CD8-positive, alpha-beta memory T cell (primary cell): Measurements from ENCODE around the gene MAMDC2. TPM values are rescaled to one million over a fixed set of nuclear protein-coding genes. Genes with fewer than 3 reads are reported as not detected.

Experiments used
- CTCF ChIA-PET: fragments of 350-600 bp; sonication (Branson Sonifier 250); formaldehyde crosslinking; loops from one replicate; lab custom pipeline; 2021; ENCODE audit warnings: antibody characterized with exemption; lab: Charles Lee
- POLR2A ChIA-PET: fragments of 350-600 bp; sonication (Branson Sonifier 250); formaldehyde crosslinking; loops from one replicate; lab custom pipeline; 2021; ENCODE audit warnings: antibody characterized with exemption; lab: Charles Lee
- DNase-seq, 5 donors: peaks; one replicate each; pipeline versions ENCODE4 v3.0.0 to v3.0.0-alpha.2; 2020 to 2022; ENCODE audit warnings: mixed read lengths in 1 of 5
- H3K27ac ChIP-seq: one replicate; pipeline ENCODE4 v1.7.0; 2013; ENCODE audit warnings: low read depth, mild to moderate bottlenecking, low read length, moderate library complexity
- H3K27me3 ChIP-seq: 2 replicates; pipeline ENCODE4 v1.7.0; 2013; ENCODE audit warnings: low read length, mild to moderate bottlenecking; ENCODE audit not compliant: insufficient read depth, poor library complexity, severe bottlenecking
- H3K36me3 ChIP-seq: 2 replicates; pipeline ENCODE4 v1.7.0; 2013; ENCODE audit warnings: mild to moderate bottlenecking, low read length, moderate library complexity; ENCODE audit not compliant: insufficient read depth
- H3K4me1 ChIP-seq: 2 replicates; pipeline ENCODE4 v1.7.0; 2013; ENCODE audit warnings: mild to moderate bottlenecking, low read length, moderate library complexity; ENCODE audit not compliant: insufficient read depth
- H3K4me3 ChIP-seq: 2 replicates; pipeline ENCODE4 v1.7.0; 2013; ENCODE audit warnings: mild to moderate bottlenecking, low read length
- H3K9me3 ChIP-seq: 2 replicates; pipeline ENCODE4 v1.7.0; 2013; ENCODE audit warnings: mild to moderate bottlenecking, low read length
- H3K27ac Mint-ChIP-seq, 8 donors: one replicate each; pipeline ENCODE4 v1.8.0; 2020 to 2021; ENCODE audit warnings: mixed read lengths in 8 of 8, mild to moderate bottlenecking in 6 of 8, inconsistent platforms in 3 of 8, moderate library complexity in 3 of 8
- H3K27me3 Mint-ChIP-seq, 2 donors: one replicate each; pipeline ENCODE4 v1.8.0; 2020 to 2021; ENCODE audit warnings: mixed read lengths in 2 of 2, mild to moderate bottlenecking in 1 of 2, moderate library complexity in 1 of 2
- H3K36me3 Mint-ChIP-seq, 3 donors: one replicate each; pipeline ENCODE4 v1.8.0; 2020 to 2021; ENCODE audit warnings: mixed read lengths in 3 of 3, inconsistent platforms in 1 of 3, mild to moderate bottlenecking in 1 of 3
- H3K4me1 Mint-ChIP-seq, 3 donors: one replicate each; pipeline ENCODE4 v1.8.0; 2020 to 2021; ENCODE audit warnings: mixed read lengths in 3 of 3, inconsistent platforms in 1 of 3, mild to moderate bottlenecking in 1 of 3
- H3K4me3 Mint-ChIP-seq, 7 donors: one replicate each; pipeline ENCODE4 v1.8.0; 2020 to 2021; ENCODE audit warnings: mixed read lengths in 7 of 7, mild to moderate bottlenecking in 6 of 7, moderate library complexity in 4 of 7, inconsistent platforms in 2 of 7
- H3K9me3 Mint-ChIP-seq, 5 donors: one replicate each; pipeline ENCODE4 v1.8.0; 2020 to 2022; ENCODE audit warnings: mixed read lengths in 5 of 5, mild to moderate bottlenecking in 3 of 5, moderate library complexity in 2 of 5, inconsistent platforms in 1 of 5
- polyA plus RNA-seq: library from polyadenylated mRNA; unstranded; fragments of 300-500 nt; fragmentation: Illumina TruSeq; gene quantifications from one replicate; pipeline ENCODE4 v1.2.3, GENCODE V29; 2021
- total RNA-seq, 2 experiments: library from RNA; stranded (reverse); gene quantifications; one replicate each; pipeline ENCODE4 v1.2.3, GENCODE V29; 2021

Gene MAMDC2
- total and polyA plus RNA-seq, 3 experiments from 2014 or later, result 0.10 TPM; not detected in 2

DNA sequence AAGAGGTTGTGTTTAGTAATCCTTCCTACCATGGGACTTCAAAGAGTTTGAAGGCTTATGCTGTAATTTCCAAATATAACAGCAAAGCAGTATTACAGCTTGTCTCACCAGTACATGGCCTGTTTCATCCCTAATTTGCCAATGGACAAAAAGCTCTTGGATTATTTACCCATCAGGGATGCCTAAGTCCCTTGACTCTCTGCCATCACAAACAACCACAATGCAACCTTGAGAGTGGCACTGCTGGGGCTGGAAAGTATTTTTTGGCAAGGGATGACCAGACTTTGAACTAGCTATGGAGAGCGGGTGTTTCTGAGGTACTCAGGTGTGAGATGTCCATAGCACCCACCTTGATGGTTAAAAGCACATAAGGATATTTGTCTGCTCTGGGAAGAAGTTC lies 9.1 kb downstream of the MAMDC2 start:
- Histone ChIP-seq H3K27ac (no peak overlapping the region), H3K4me1 (no peaks in the 10 kb centered on the region), H3K9me3 (no peaks in the 10 kb centered on the region), H3K27me3 (no peaks in the 10 kb centered on the region), H3K4me3 (no peak overlapping the region), H3K36me3 (no peaks in the 10 kb centered on the region)
- Mint-ChIP-seq H3K27ac (no peak overlapping the region), H3K9me3 (peaks cover 0 to 4% (median 0%) of the 10 kb centered on the region in 5 donors), H3K4me1 (no peaks in the 10 kb centered on the region), H3K36me3 (no peaks in the 10 kb centered on the region), H3K27me3 (peaks cover 10 to 43% of the 10 kb centered on the region in 2 donors), H3K4me3 (no peak overlapping the region)
- ChIA-PET POLR2A (no interaction called here), CTCF (no interaction called here)
- no peak for DNase-seq

DNA sequence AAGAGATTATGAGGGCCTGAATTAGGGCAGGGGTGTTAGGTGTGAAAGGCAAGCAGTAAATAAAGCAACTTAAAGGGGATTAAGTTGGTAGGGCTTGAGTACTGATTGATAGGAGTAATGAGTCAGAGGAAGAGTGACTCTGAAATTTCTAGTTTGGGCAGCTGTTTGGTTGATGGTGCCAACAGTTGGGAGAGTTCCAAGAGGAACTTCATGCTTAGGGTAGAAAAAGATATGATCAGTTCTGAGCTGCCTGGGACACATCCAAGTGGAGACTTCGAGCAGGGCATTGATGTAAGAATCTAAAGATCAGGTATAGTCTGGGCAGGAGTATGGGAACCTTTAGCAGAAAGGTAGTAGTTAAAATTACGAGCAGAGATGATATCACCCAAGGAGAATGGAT lies 10.2 kb downstream of the MAMDC2 start:
- Histone ChIP-seq H3K27me3 (no peaks in the 10 kb centered on the region), H3K9me3 (no peaks in the 10 kb centered on the region), H3K4me3 (no peak overlapping the region), H3K27ac (no peak overlapping the region), H3K4me1 (no peaks in the 10 kb centered on the region), H3K36me3 (no peaks in the 10 kb centered on the region)
- DNase-seq, result no peak
- ChIA-PET CTCF (no interaction called here), POLR2A (no interaction called here)
- Mint-ChIP-seq H3K4me3 (no peak overlapping the region), H3K36me3 (no peaks in the 10 kb centered on the region), H3K27ac (no peak overlapping the region), H3K4me1 (no peaks in the 10 kb centered on the region), H3K9me3 (peaks cover 0 to 4% (median 0%) of the 10 kb centered on the region in 5 donors), H3K27me3 (peaks cover 10 to 37% of the 10 kb centered on the region in 2 donors)

DNA sequence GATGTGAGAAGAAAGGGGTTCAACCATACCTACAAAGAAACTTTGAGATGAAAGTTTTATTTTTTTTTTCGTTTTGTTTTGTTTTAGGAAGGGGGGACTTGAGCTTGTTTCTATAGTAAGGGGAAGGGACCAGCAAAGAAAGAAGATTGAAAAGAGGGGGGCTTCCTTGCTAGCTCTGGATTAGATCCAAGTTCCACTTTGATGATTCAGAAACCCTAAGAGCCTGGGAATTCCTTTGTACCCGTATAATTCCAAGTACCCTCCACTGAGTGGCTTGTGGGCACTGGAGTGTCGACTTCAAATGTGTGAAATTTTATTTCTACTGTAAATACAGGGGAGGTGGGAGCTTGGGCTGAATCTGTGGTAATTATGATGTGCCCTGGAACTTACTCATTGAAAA lies 10.9 kb downstream of the MAMDC2 start:
- no peaks in the 10 kb centered on the region for H3K36me3 Mint-ChIP-seq

DNA sequence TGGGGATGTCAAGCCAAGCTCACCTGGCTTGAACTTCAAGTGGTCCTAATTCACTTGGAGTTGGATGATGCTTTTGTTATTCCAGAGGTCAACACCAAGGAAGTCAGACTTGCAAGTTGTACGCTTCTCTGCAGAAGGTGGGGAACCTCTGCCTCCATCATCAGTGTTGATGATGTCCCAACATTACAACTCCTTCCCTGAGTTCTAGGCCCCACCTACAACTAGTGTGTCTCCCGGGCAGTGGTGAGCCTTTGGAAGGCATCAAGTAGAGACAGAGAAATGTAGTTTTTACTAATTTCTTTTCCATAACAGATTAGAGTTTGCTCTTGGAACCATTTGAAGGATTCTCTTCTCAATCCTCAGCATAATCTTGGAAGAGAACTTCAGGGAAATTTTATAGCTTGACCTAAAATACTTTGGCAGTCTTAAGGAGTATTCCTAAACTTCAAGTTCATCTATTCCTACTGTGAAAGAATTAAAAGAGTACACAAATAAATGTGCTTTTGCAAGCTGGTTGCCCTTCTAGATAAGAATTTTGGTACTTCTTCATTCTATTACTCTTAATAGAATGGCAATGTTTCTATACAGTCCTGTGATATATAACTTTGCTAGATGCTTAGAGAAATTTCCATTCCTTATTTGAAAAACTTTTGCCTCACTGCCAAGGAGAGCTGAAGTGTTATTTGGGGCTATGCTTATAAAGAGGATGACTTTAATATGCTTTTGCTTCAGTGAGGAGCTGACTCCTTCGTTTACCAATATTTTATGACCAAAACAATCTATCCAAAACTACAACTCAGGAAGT lies 12.0 kb downstream of the MAMDC2 start:
- Mint-ChIP-seq H3K4me1 (no peaks in the 10 kb centered on the region), H3K36me3 (no peaks in the 10 kb centered on the region), H3K9me3 (peaks cover 0 to 4% (median 0%) of the 10 kb centered on the region in 5 donors), H3K27me3 (peaks cover 7 to 33% of the 10 kb centered on the region in 2 donors), H3K4me3 (no peak overlapping the region), H3K27ac (no peak overlapping the region)
- Histone ChIP-seq H3K27ac (no peak overlapping the region), H3K4me1 (no peaks in the 10 kb centered on the region), H3K27me3 (no peaks in the 10 kb centered on the region), H3K4me3 (no peak overlapping the region), H3K36me3 (no peaks in the 10 kb centered on the region), H3K9me3 (no peaks in the 10 kb centered on the region)
- POLR2A ChIA-PET, result no interaction called here
- DNase-seq, result no peak
- CTCF ChIA-PET, result no interaction called here

More for the DNA sequence above, 10.9 kb downstream of the MAMDC2 start:
- DNase-seq, result no peak
- no peak overlapping the region for H3K27ac ChIP-seq
- no peaks in the 10 kb centered on the region for H3K27me3 ChIP-seq
- H3K36me3 ChIP-seq, result no peaks in the 10 kb centered on the region
- H3K4me3 ChIP-seq, result no peak overlapping the region
- Mint-ChIP-seq H3K27me3 (peaks cover 10 to 35% of the 10 kb centered on the region in 2 donors), H3K9me3 (peaks cover 0 to 4% (median 0%) of the 10 kb centered on the region in 5 donors), H3K4me3 (no peak overlapping the region), H3K4me1 (no peaks in the 10 kb centered on the region), H3K27ac (no peak overlapping the region)
- H3K9me3 ChIP-seq, result no peaks in the 10 kb centered on the region
- H3K4me1 ChIP-seq, result no peaks in the 10 kb centered on the region
- CTCF ChIA-PET, result no interaction called here
- POLR2A ChIA-PET, result no interaction called here

DNA sequence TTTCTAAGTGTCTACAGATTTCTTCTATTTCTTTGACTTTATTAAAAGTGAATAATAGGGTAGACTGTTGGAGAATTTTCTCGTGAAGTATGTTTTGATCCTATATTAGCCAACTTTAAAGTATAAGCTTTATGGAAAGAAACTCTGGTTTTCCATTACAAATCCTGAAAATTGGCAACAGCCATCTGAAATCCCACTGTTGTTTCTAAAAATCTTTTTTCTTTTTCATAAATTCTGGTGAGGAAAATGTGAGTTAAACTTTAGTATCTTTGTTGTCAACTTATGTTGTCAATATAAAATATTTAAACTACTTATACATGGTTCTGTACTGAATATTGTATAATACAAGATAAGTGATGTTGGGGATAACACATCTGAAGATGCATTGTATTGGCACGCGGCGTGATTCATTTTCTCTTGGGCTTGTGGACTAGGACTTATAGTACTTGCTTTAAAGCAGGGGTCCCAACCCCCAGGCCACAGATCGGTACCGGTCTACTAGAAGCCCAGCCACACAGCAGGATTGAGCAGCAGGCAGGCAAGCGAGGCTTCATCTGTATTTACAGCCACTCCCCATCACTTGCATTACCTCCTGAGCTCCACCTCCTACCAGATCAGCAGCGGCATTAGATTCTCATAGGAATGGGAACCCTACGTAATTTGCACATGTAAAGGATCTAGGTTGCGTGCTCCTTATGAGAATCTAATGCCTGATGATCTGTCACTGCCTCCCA lies 12.7 kb downstream of the MAMDC2 start:
- Histone ChIP-seq H3K27ac (no peak overlapping the region), H3K4me1 (no peaks in the 10 kb centered on the region), H3K4me3 (no peak overlapping the region), H3K36me3 (no peaks in the 10 kb centered on the region), H3K27me3 (no peaks in the 10 kb centered on the region), H3K9me3 (no peaks in the 10 kb centered on the region)
- Mint-ChIP-seq H3K4me1 (no peaks in the 10 kb centered on the region), H3K27ac (no peak overlapping the region), H3K9me3 (peaks cover 0 to 4% (median 0%) of the 10 kb centered on the region in 5 donors), H3K4me3 (no peak overlapping the region), H3K36me3 (no peaks in the 10 kb centered on the region), H3K27me3 (peaks cover 7 to 29% of the 10 kb centered on the region in 2 donors)
- DNase-seq, result no peak
- POLR2A ChIA-PET, result no interaction called here
- CTCF ChIA-PET, result no interaction called here

DNA sequence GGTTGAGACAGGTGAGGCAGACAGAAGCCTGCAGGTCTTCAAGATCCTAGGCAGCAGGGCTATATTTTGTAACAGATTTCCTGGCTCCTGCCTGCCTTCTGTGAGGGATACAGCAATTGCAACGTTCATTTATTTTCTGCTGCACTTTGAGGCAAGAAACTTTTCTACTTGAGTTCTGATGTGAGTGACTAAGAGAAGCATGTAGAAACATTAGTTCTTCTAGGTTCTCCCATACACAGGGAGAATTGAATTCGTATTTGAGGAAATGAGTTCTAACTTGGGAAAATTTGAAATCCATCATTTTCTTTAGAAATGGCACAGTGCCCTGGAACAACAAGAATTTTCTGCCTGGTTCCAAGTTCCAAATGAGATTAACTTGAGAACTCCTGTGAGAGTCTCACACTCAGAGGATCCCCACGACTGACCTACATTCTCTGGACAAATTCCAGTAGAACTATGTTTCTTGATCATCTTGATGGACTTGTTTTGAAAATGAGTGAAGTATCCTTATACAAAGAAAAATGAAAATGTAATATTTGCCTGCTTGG lies 15.0 kb downstream of the MAMDC2 start:
- H3K27me3 ChIP-seq, result no peaks in the 10 kb centered on the region
- Mint-ChIP-seq H3K4me1 (no peaks in the 10 kb centered on the region), H3K36me3 (no peaks in the 10 kb centered on the region), H3K9me3 (peaks cover 0 to 4% (median 0%) of the 10 kb centered on the region in 5 donors), H3K27me3 (peaks cover 7 to 27% of the 10 kb centered on the region in 2 donors), H3K27ac (no peak overlapping the region), H3K4me3 (no peak overlapping the region)
- no peak overlapping the region for H3K4me3 ChIP-seq
- no peak for DNase-seq
- H3K9me3 ChIP-seq, result no peaks in the 10 kb centered on the region
- no peaks in the 10 kb centered on the region for H3K4me1 ChIP-seq
- no peak overlapping the region for H3K27ac ChIP-seq
- no peaks in the 10 kb centered on the region for H3K36me3 ChIP-seq
- ChIA-PET POLR2A (no interaction called here), CTCF (no interaction called here)

DNA sequence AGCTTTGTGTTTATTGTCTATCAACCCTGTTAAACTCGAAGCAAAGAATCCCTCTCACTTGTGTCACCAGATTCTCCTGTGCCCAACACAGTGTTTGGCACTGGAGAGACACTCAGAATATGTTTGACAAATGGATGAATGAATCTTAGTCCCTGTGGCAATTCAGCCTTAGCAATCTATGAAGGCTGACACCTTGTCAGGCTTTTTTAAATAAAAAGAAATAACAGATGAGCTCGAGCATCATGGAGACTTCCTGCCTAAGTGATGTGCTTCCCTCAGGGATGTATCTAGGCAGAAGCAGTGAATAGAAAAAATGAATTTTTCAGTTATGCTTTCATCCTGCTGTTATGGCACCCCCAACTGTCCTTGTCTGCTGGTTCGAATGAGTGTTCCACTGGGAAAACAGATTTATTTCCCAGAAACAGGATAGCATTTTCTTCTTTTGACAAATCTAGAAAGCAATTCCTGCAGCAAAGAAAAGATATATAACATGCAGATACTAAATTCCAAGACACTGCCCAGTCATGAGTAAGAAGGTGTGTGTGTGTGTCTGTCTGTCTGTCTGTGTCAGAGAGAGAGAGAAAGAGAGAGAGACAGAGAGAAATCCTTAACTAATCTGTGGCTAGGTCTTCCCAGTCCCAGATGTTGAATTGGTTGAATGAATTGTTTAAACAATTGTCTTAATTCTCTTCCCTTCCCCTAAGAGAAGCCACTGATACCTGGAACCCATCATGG lies 16.7 kb downstream of the MAMDC2 start:
- no peaks in the 10 kb centered on the region for H3K9me3 Mint-ChIP-seq
- no peak overlapping the region for H3K27ac Mint-ChIP-seq
- H3K36me3 Mint-ChIP-seq, result no peaks in the 10 kb centered on the region
- Histone ChIP-seq H3K36me3 (no peaks in the 10 kb centered on the region), H3K9me3 (no peaks in the 10 kb centered on the region), H3K4me1 (no peaks in the 10 kb centered on the region), H3K27ac (no peak overlapping the region), H3K4me3 (no peak overlapping the region), H3K27me3 (no peaks in the 10 kb centered on the region)
- DNase-seq, result no peak
- H3K27me3 Mint-ChIP-seq, result peaks cover 7 to 27% of the 10 kb centered on the region in 2 donors
- CTCF ChIA-PET, result no interaction called here
- POLR2A ChIA-PET, result no interaction called here
- H3K4me1 Mint-ChIP-seq, result no peaks in the 10 kb centered on the region
- no peak overlapping the region for H3K4me3 Mint-ChIP-seq
